SH-SY5Y (cell line): ENCODE data around the gene RPS6KL1.

Experiments
- GATA2 ChIP-seq: IDR thresholded peaks from 2 replicates; pipeline ENCODE4 v1.6.1; 2011; ENCODE audit warnings: mild to moderate bottlenecking, low read depth, low read length
- GATA3 ChIP-seq: IDR thresholded peaks from 2 replicates; pipeline ENCODE4 v1.6.1; 2011; ENCODE audit warnings: low read depth, mild to moderate bottlenecking, low read length, moderate library complexity

RPS6KL1 gene, protein sequence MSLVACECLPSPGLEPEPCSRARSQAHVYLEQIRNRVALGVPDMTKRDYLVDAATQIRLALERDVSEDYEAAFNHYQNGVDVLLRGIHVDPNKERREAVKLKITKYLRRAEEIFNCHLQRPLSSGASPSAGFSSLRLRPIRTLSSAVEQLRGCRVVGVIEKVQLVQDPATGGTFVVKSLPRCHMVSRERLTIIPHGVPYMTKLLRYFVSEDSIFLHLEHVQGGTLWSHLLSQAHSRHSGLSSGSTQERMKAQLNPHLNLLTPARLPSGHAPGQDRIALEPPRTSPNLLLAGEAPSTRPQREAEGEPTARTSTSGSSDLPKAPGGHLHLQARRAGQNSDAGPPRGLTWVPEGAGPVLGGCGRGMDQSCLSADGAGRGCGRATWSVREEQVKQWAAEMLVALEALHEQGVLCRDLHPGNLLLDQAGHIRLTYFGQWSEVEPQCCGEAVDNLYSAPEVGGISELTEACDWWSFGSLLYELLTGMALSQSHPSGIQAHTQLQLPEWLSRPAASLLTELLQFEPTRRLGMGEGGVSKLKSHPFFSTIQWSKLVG

DNA sequence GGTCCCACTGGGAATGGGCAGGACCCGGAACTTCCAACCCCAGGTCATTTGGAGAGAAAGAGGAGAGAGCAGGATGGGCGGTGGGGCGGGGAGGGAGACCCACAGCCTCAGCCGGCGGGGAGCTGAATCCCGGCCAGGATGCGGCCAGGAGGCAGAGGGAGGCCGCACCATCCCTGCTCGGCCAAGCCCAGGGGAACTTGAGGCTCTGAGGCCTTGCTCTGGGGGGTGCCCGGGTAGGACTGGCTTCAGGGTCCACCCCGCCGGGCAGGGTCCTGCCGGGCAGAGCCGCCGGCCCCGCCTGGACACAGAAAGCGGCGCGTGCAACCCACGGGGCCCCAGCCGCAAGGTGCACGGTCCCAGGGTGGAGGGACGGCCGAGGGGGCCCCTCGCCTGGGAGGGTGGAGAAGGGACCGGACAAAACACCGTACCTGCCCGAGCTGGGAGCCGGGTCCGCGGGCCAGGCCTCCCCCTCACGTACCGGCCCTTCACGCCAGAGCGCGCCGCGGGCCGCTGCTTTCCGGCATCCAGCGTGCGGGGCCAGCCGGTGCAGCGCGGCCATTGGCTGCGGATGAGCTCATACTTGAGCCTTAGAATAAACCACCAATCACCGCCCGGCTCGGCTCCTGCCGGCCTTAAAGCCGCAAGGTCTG, at the start of gene RPS6KL1:
RPS6KL1 (minus strand) TSS at position 509 of the 650 bp plus-strand sequence. CDS start 1,719 bp downstream, outside the sequence.
- no peak for TF ChIP-seq GATA3
- TF ChIP-seq GATA2: no peak

DNA sequence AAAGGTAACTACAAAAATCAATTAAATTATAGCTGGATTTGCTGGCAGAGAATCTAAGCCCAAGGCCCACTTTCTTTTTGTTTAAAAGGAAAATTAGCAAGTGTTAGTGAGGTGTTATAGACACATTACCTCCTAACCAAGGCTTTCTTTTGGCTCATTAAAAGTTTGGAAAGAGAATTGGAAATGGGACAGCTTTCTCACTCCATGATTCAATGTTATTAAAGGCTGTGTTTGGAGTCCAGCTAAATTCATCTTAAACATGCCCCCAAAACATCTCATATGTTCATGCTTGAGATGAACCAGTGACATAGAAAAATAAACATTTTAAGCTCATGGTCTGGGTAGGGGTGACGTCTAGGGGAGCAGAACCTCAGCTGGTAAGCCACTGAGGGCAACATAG, 45.8 kb upstream of the RPS6KL1 start:
- no peak for TF ChIP-seq GATA2
- no peak for TF ChIP-seq GATA3

DNA sequence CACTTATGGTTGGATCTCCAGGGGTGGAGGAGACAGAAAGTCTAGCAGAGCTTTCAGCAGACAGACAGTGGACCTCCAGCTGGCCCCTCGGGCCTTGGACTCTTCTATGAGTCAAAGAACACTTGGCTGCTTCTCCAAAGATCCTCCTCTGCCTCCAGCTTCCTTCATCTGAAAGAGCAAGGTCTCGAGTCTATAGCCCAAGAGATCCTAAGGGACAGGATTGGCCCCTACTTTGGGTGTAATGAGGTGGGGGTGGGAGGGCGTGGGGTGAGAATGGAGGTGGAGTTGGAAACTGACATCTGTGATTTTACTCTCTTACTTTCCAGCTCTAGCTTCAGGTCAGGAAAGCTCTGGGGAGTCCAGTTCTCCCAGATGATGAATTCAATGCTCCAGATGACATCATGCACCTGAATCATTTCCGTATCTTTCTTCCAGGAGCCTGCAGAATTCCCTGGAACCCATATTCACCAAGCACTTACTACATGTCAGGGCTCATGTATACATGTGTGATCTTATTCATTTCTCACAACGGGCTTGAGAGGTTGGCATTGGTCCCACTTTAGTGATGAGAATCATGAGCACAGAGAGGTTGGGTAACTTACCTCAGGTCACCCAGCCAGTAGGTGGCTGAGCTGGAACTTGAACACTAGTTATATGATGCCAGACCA, 42.6 kb upstream of the RPS6KL1 start:
- TF ChIP-seq GATA2: no peak
- no peak for TF ChIP-seq GATA3

DNA sequence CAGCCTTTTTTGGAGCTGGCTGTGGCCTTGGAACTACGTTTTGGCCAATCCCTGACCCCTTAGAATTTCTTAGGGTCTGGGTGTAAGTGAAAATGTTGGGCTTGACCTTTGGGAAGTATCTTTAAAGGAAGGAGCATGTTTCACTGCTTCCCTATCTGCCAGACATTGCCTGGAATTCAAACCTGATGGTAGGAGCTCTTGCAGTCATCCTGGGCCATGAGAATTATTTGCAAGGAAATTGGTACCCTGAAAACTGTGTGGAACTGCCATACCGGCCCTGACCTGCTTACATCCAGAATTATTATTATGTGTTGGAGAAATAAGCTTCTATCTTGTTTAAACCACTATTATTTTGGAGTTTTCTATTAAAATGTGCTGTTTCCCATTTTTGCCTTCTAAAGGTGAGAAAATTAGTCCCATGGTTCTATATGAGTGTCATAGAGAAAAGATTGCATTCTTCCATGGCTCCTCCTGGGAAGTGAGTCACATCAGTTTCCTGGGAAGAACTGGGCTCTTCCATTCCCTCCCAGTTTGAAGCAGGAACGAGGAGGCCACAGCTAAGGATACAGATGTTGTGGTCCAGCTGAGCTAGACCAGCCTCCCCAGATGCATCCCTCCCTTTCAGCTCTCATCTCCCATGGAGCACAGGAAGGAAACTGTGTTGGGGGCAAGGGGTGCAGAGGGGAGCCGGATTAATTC, 41.9 kb upstream of the RPS6KL1 start:
- TF ChIP-seq GATA3 (no peak), GATA2 (no peak)

DNA sequence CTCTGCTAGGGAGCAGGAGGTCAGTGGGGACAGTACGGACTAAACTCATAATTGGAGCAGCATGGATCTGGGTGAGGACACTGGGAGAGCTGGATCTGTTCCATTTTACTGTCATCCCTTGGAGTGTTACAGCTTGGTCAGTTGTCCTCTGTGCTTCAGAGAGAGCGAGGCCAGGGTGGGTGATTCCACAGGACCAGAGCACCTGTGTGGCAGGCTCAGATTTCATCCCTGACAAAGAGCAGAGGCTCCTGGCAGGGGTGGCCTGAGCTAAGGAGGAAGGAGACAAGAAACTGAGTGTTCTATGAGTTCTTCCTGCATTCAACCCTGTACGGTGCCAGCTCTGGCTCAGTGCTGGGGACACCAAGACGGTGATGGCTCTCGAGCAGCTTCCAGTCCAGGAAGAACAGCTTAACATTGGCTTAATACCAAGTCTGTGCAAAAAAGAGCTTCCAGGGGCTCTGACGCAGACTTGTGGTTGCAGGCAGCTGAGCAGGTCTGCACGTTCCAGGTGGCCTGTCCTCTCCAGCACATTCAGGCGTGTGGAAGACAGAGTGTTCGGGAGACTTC, 40.7 kb upstream of the RPS6KL1 start:
- TF ChIP-seq GATA2 (no peak), GATA3 (no peak)

DNA sequence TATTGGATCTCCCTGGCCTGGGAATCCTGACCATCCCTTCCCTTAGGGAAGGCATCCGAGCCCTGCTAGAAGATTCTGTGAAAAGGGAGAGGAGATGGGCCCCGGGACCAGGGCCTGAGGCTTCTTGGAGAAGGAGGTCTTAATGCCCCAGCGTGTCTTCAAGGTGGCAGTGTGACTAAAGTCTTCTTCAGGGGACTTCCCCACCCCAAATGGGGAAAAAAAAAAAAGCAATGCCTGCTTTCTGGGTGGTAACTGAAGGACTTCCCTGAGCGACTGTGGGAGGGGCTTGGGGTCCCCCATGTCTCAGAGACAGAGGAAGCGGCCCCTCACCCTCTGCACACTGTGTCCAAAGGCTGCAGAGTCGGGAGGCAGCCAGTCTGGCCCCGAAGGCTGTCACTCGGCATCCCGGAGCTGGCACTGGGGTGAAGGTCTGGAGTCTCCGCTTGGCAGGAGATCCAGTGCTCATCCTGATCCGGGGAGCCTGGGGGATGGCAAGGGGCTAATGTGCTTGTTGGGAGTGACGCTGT, 40.2 kb upstream of the RPS6KL1 start:
- no peak for TF ChIP-seq GATA3
- TF ChIP-seq GATA2: no peak

DNA sequence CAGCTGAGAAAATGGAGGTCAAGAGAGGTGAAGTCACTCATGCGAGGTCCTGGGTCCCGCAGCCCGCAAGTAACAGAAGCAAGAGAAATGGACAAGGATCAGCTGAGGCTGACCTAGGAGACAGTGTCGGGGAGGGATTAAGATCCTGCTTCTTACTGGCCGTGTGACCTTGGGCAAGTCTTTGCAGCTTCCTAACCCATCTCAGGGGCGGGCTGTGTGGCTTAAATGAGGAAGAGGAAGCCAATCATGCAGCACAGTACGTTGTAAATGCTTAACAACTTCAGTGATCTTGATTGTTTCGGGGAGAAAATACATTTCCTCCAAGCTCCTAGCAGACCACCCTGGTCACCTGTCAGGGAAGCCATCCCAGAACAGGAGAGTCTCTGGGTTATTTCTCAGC, 39.4 kb upstream of the RPS6KL1 start:
- TF ChIP-seq GATA2 (no peak), GATA3 (no peak)

DNA sequence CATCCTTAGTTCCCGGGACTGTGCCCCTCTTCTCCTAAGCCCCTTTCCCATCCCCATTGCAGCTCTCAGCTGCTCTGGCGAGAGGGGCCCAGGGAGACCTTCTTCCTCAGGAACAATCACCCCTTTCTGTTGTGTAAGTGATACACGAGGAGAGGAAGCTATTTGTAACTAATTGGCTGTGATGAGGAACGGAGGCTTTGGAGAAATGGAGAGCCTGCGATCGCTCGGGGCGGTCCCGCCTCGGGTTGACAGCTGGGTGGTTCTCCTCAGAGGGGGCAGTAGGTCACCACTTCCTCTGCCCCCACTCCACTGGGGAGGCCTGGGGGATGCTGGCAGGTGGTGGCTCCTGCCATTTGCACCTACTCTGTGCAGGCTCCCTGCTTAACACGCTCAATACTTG, 39.0 kb upstream of the RPS6KL1 start:
- TF ChIP-seq GATA2: no peak
- TF ChIP-seq GATA3: no peak

DNA sequence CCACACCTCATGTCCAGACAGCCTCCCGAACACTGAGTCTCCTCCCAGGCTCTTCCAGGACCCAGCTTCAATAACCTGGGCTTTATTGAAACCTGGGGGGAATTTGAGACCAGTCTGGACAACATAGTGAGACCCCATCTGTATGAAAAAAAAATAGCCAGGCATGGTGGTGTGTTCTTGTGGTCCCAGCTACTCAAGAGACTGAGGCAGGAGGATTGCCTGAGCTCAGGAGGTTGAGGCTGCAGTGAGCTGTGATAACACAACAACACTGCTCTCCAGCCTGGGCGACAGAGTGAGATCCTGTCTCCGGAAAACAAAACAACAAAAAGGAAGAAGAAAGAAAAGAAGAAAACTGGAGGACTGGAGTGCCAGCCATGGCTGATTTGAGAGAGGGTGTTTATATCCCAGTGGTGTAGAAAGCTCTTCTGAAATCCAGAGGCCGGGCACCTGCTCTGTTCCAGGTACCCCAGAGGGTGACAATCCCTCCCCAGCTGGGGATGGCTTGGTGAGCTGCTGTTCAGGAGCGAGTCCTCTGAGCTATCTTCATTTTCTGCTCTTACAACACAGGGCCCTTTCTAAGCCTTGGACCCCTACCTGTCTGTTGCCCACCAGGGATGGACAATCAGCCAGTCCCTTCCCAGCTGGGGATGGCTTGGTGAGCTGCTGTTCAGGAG, 38.3 kb upstream of the RPS6KL1 start:
- no peak for TF ChIP-seq GATA2
- TF ChIP-seq GATA3: no peak

DNA sequence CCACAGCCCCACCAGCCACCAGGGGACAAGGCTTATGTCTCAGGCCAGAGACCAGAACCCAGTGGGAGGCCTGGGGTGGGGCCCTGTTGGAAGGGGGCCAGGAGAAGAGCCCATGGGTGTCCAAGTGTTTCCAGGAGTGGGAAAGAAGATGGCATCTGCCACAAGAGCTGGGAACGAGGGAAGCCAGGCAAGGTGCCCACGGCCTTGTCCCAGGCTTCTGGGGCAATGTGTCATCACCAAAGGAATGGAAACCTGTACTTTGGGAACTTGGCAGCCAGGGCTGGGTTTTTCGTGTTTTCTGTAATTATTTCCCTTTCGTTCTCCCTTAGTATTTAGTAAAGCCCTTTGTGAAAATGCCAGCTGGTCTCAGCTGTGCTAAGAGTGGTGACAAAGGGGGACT, 37.7 kb upstream of the RPS6KL1 start:
- TF ChIP-seq GATA3 (no peak), GATA2 (no peak)

DNA sequence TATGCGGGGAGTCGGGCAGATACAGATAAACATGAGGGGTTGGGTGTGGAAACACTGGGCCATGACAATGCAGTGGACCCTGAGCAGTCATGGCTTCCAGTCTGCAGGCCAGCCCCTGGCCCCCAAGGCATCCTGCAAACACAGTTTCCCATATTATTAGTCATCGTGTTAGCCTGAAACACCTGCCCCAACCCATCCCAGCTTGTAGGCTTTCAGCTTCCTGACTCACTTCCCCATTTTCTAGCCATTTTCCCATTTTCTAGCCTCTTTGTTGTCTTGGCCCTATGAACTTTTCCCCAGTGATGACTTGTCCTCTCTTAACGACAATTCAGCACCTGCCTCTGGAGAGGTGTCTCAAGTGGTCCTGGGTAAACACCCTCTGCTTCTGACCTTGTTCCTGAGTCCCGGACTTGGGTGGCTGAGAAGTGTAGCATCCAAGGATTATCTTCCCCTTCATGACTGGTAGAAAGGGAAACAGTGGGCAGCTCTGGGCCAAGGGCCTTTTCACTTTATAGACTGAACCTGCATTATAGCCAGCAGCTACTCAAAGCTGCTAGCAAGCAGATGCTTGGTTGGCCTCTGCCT, 36.6 kb upstream of the RPS6KL1 start:
- TF ChIP-seq GATA2 (no peak), GATA3 (no peak)

DNA sequence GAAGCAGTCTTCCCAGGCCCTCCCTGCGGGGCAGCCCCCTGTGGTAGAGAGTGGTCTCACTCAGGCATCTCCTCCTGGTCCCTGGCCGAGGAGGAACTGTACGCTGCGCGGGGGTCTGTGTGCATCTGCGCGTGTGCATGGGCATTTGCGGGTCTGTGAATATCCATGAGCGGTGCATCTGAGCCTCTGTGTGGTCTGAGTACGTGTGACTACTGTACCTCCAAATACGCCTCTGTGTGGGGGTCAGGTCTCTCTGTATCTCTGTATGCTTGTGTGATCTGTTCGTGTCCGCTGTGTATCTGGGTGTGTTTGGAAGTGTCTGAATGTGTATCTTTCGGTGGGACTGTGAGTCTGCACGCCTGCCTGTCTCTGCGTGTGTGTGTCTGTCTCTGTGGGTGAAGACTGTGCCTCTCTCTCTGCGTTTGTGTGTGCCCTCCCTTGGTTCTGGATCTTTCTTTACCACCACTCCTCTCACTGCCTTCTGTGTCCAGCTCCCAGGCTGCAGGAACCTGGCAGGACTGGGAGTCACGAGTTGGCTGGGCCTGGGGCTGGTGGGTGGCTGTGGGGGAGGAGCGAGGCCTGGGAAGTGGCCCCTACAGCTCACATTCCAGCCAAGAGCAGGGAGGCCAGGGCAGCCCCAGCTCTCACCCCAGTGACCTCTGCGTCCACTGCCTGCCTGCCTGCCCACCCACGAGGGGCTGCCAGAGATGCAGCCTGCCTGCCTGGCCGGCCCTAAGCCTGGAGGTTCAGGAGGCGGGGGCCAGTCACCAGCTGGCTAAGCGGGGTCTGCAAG, 33.4 kb upstream of the RPS6KL1 start:
- TF ChIP-seq GATA2 (no peak), GATA3 (no peak)
